Stimulated activated naive CD8-positive, alpha-beta T cell treated with anti-CD3 and anti-CD28 coated beads, Interleukin-15, amount 100 ng/mL, for 72 hours (primary cell): Measurements from ENCODE around the gene NRXN3.
A peak's percentile ranks its signal among the peaks of the same experiment; 100 is the strongest.

ENCODE experiments used
- ATAC-seq: fragments of 150-1000 bp; cut with Tn5 transposase; 2 replicates; pipeline ENCODE4 v1.10.0; 2021; ENCODE audit warnings: mild to moderate bottlenecking, moderate library complexity
- DNase-seq, 2 donors: peaks; one replicate each; pipeline ENCODE4 v3.0.0; 2021 to 2022
- H3K27ac Mint-ChIP-seq, 2 donors: one replicate each; pipeline ENCODE4 v1.8.0; 2022; ENCODE audit warnings: mild to moderate bottlenecking in 2 of 2, mixed read lengths in 2 of 2, moderate library complexity in 2 of 2
- H3K27me3 Mint-ChIP-seq: one replicate; pipeline ENCODE4 v1.8.0; 2022; ENCODE audit warnings: mixed read lengths
- H3K4me1 Mint-ChIP-seq: one replicate; pipeline ENCODE4 v1.8.0; 2022; ENCODE audit warnings: mild to moderate bottlenecking, mixed read lengths
- H3K4me3 Mint-ChIP-seq, 2 donors: one replicate each; pipeline ENCODE4 v1.8.0; 2022; ENCODE audit warnings: mild to moderate bottlenecking in 2 of 2, mixed read lengths in 2 of 2, moderate library complexity in 1 of 2
- H3K9me3 Mint-ChIP-seq, 2 donors: one replicate each; pipeline ENCODE4 v1.8.0; 2022; ENCODE audit warnings: mixed read lengths in 2 of 2

NRXN3 gene

DNA sequence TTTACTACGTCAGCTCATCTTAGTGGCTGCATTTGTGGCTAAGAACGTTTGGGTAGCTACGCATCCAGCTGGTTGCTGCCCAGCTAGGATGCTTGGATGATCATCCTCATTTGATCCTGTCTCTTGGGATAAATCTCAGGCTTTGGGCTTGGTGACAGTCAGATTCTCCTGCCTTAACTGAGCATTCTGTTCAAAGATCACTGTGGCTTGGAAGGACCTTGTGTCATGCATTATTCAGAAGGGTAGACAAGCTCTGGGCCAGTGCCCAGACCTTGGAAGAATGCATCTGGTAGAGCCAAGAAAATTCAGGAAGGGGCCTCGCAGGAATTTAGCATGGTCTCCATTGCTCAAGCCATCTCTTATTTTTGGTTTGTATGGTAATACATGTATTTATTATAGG is 188.4 kb downstream of the NRXN3 start:
- Mint-ChIP-seq H3K27ac (no peak overlapping the region), H3K27me3 (peaks cover 18% of the 10 kb centered on the region), H3K4me1 (no peaks in the 10 kb centered on the region), H3K4me3 (no peak overlapping the region), H3K9me3 (peaks cover 4 to 7% of the 10 kb centered on the region in 2 donors)
- DNase-seq (no peak), ATAC-seq (no peak)

DNA sequence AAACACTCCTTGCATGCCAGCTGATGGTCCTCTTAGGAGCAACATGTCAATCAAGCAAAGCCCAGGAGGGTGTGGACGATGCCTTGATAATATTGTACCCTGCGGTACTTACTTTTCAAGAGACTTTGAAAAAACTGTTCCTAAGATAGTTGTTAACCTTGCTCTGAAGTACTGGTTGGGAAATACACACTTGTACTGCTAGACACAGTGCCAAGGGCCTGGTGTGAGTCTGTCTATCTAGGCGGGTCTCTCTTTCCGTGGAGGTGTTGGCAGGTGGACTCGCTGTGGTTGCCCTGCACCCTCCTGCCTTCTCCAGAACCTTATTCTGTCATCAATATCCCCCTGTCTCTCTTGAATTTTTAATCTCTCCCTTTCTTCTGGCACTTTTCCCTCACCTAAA is 189.4 kb downstream of the NRXN3 start:
- no peak overlapping the region for H3K27ac Mint-ChIP-seq
- ATAC-seq, result no peak
- H3K4me3 Mint-ChIP-seq, result no peak overlapping the region
- DNase-seq, result no peak
- H3K4me1 Mint-ChIP-seq, result no peaks in the 10 kb centered on the region
- peaks cover 18% of the 10 kb centered on the region for H3K27me3 Mint-ChIP-seq
- peaks cover 4 to 7% of the 10 kb centered on the region in 2 donors for H3K9me3 Mint-ChIP-seq

DNA sequence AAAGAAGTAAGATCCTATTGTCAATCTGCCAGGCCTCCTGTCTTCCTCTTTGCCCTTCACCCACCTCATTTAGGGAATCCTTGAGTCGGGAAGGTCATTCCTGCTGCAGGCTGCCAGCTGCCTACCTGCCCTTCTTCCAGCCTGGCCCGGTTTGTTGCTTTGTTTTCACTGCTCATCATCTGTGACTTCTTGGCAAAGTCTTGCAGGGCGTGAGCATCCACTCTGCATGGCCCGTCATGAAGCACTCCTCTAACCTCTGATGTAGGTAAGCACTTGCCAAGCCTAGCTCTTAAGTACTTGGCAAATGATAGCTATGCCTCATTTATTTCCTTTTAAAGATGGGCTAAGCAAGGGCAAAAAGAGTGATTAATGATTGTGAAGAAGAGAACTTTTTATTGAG is 192.8 kb downstream of the NRXN3 start:
- no peak for ATAC-seq
- Mint-ChIP-seq H3K9me3 (peaks cover 0 to 7% of the 10 kb centered on the region in 2 donors), H3K4me3 (no peak overlapping the region), H3K27ac (no peak overlapping the region), H3K27me3 (peaks cover 8% of the 10 kb centered on the region), H3K4me1 (no peaks in the 10 kb centered on the region)
- DNase-seq, result no peak

DNA sequence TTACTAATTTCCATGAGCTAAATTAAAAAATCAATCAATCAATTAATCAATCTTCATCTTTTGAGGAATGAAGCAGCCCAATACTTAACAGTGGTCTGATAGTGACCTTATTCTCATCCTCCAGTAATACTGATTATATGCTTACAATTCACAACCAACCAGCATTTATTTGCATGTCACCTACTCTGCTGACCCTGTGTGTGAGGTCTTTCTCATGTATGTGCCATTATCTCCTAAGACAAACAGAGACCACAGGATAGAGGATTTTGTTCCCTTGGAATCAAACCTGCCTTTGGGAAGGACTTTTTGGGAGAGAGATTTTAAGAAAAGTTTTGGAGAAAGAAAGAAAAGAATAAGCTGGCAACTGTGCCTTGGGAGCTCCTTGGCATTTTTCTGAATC is 197.2 kb downstream of the NRXN3 start:
- peaks cover 12% of the 10 kb centered on the region for H3K27me3 Mint-ChIP-seq
- H3K4me3 Mint-ChIP-seq, result no peak overlapping the region
- DNase-seq (no peak), ATAC-seq (no peak)
- H3K9me3 Mint-ChIP-seq, result peaks cover 0 to 7% of the 10 kb centered on the region in 2 donors
- H3K27ac Mint-ChIP-seq, result no peak overlapping the region
- H3K4me1 Mint-ChIP-seq, result no peaks in the 10 kb centered on the region

DNA sequence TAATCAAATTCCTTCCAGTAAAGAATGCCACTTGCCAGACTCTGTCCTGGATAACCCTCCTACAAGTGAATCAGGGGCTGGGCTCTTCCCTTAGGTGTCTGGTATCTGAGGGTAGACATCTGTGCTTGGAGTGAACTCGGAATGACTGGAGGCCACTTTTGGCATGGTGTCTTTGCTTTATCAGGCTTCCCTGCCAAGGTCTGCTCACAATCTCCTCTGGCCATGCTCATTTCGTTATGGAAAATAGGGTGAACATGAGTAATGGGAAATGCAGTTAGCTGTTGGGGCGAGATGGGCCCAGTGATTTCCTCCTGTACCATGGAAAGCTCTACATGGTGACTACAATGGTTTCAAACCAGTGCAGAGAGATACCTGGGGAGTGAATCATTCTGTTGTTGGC is 212.9 kb downstream of the NRXN3 start:
- no peaks in the 10 kb centered on the region for H3K27me3 Mint-ChIP-seq
- no peaks in the 10 kb centered on the region for H3K4me1 Mint-ChIP-seq
- no peak for ATAC-seq
- H3K9me3 Mint-ChIP-seq, result peaks cover 0 to 5% of the 10 kb centered on the region in 2 donors
- H3K4me3 Mint-ChIP-seq, result no peak overlapping the region
- no peak overlapping the region for H3K27ac Mint-ChIP-seq
- DNase-seq, result no peak

DNA sequence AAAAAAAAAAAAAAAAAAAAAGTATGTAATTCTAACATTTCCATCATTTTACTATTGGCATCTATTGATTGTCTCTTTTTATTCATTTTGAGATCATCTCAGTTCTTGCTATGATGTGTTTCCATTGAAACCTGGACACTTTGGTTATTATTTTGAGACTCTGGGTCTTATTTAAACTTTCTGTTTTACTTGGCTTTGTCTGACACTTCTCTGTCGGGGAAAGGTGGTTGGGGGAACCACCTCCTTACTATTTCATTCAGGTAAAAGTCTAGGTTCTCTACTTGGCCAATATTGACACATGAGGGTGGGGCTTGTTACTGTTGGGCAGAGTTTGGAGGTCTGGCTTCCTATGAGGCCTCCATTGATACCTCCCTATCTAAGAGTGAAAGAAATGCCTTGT is 228.0 kb downstream of the NRXN3 start:
- peaks cover 1% of the 10 kb centered on the region for H3K27me3 Mint-ChIP-seq
- no peak for ATAC-seq
- DNase-seq, result no peak
- no peak overlapping the region for H3K4me3 Mint-ChIP-seq
- H3K27ac Mint-ChIP-seq, result no peak overlapping the region
- H3K4me1 Mint-ChIP-seq, result peaks cover 4% of the 10 kb centered on the region
- peaks cover 4 to 7% of the 10 kb centered on the region in 2 donors for H3K9me3 Mint-ChIP-seq

DNA sequence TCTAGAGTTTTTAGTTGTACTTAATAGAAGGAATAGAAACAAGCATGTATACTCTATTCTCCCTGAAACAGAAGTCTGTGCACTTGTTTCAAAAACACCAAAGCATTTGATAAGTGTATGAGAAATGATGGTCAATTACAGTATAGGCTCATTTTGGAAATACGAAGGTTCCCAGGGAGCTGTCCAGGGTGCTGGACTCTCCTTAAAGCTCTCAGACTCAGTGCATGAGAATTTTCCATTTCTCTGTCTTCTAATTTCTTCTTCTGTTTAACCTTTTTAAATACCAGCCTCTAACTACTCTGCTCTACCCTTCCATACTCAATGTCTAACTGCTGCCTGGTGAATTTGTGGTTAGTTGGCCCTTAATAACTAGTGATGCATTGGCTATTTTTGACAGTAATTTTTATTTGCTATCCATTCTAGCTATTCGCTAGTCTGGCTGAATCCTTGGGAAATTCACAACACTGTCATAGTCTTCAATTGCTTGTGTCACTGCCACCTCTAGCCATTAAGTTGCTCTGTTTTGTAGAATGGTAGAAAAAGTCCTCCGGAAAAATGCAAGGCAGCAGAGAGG is 229.2 kb downstream of the NRXN3 start:
- no peak overlapping the region for H3K27ac Mint-ChIP-seq
- peaks cover 4 to 7% of the 10 kb centered on the region in 2 donors for H3K9me3 Mint-ChIP-seq
- peaks cover 6% of the 10 kb centered on the region for H3K4me1 Mint-ChIP-seq
- H3K27me3 Mint-ChIP-seq, result peaks cover 13% of the 10 kb centered on the region
- no peak for DNase-seq
- no peak for ATAC-seq
- H3K4me3 Mint-ChIP-seq, result no peak overlapping the region

DNA sequence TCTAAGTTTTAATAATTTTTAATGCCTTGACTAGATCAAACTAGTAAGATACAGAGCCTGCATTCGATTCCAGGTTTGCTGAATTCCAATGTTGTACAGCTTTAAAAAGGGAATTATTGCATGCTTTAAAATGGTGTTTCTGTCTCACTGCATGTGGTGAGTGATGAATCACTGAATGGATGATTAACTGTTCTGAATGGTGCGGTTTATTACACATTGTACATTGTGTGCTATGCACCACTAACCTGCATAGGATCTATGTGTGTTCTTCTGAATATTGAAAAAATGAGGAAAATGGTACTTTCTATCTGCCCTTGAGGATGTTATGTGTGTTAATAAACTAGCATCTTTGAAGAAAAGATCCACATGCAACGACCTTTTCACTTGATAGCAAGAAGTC is 231.7 kb downstream of the NRXN3 start:
- H3K27me3 Mint-ChIP-seq, result peaks cover 19% of the 10 kb centered on the region
- DNase-seq, result no peak
- H3K4me1 Mint-ChIP-seq, result peaks cover 6% of the 10 kb centered on the region
- H3K27ac Mint-ChIP-seq, result no peak overlapping the region
- no peak overlapping the region for H3K4me3 Mint-ChIP-seq
- H3K9me3 Mint-ChIP-seq, result peaks cover 4 to 14% of the 10 kb centered on the region in 2 donors
- no peak for ATAC-seq

DNA sequence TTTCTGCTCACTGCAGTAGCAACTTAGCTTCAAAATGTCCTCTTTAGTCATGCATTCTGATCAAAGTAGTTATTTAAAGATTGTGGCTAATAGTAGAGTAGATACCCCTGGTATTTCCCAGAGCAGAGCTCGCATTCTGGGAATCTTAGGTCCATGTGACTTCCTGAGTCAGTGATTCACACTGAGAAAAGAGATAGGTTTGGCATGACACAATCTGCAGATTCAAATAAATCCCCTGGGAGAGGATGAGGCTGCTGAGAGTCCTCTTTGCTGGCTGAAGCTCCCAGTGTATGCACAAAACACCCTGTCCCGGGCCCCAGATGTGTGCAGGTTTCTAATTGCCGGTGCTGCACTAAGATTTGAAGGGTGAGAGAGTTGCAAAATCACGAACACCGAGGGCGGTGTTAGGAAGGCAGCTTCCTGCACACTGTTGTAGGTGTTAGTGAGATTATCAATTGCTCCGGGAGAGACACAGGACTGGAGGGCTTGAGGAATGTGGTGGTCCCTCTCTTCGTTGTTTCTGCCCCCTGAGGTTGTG is 233.2 kb downstream of the NRXN3 start:
- ATAC-seq, result peak; percentile 35
- Mint-ChIP-seq H3K4me1 (peaks cover 6% of the 10 kb centered on the region), H3K9me3 (peaks cover 4 to 21% of the 10 kb centered on the region in 2 donors), H3K4me3 (no peak overlapping the region), H3K27me3 (peaks cover 29% of the 10 kb centered on the region), H3K27ac (no peak overlapping the region)
- no peak for DNase-seq

DNA sequence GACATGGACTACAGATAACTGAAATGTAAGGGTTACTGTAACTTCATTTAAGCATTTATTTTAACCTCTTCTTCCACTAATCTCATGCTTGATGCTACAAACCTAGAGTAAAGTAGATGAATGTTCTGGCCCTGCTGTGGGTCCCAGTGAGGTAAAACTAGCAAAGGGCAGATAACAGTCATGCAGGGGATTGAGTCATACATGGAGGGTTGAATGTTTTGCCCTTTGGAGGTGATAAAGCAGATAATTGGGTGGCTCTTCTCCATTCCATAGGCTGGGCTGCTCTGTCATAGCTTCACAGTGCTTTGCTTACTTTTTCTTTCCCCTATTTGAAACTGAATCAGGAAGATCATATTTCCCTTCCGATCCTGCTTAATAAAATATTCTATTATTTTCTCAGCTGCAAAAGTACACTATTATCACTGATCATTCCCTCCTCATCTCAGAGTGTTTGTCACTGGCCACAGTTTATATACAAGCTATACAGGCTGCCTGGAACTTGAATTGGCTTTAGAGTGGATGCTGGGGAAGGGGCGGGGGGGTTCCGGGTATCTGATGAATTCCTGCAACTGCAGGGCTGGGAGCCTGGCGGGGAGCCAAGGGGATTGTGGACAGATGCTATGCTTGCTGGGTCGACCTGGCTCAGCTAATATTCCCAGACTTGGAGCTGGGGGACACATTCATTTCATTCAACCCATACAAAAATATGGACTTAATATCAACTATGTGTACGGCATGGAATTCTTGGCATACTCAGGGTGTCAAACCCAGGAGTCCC is 235.1 kb downstream of the NRXN3 start:
- no peak for DNase-seq
- H3K9me3 Mint-ChIP-seq, result peaks cover 0 to 20% of the 10 kb centered on the region in 2 donors
- H3K4me3 Mint-ChIP-seq, result no peak overlapping the region
- peaks cover 29% of the 10 kb centered on the region for H3K27me3 Mint-ChIP-seq
- H3K27ac Mint-ChIP-seq, result no peak overlapping the region
- ATAC-seq, result no peak
- H3K4me1 Mint-ChIP-seq, result peaks cover 6% of the 10 kb centered on the region

DNA sequence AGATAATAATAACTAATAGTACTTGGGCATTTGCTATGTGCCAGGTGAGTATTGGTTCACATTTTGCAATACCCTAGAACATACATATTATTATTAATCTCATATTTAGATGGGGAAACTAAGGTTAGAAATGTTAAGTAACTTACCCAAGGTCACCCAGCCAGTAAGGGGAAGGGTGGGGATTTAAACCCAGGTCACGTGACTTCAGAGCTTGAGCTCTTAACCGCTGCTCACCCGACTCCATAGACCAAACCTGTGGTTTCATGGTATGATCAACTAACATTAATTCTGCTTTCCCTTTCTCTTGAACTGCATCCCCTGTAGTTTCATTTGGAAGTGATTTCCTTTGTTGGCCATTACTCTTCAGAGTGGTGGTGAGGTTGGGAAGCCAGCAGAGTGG is 242.3 kb downstream of the NRXN3 start:
- no peak for DNase-seq
- H3K27ac Mint-ChIP-seq, result no peak overlapping the region
- no peak for ATAC-seq
- H3K4me3 Mint-ChIP-seq, result no peak overlapping the region
- H3K4me1 Mint-ChIP-seq, result no peaks in the 10 kb centered on the region
- peaks cover 0 to 25% of the 10 kb centered on the region in 2 donors for H3K9me3 Mint-ChIP-seq
- H3K27me3 Mint-ChIP-seq, result peaks cover 7% of the 10 kb centered on the region

DNA sequence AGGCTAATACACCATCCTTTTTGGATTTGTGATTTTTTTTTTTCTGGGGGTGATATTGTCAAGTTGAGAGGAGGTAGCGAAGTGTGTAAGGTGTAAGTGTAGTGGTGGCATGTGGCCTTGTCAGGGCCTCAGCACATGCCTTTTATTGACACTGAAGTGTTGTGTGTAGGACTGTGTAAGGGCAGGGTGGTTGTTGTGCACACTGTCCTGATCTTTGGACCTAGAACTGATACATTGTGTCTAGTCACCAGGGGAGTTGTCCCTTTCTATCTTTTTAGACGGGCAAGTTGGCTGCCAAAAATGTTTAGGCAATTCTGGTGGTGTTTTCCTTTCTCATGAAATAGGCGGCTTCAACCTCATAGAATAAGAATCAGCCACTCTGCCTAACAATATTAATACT is 244.0 kb downstream of the NRXN3 start:
- Mint-ChIP-seq H3K9me3 (peaks cover 0 to 20% of the 10 kb centered on the region in 2 donors), H3K4me1 (no peaks in the 10 kb centered on the region), H3K27ac (no peak overlapping the region), H3K27me3 (no peaks in the 10 kb centered on the region), H3K4me3 (no peak overlapping the region)
- no peak for ATAC-seq
- DNase-seq, result no peak

DNA sequence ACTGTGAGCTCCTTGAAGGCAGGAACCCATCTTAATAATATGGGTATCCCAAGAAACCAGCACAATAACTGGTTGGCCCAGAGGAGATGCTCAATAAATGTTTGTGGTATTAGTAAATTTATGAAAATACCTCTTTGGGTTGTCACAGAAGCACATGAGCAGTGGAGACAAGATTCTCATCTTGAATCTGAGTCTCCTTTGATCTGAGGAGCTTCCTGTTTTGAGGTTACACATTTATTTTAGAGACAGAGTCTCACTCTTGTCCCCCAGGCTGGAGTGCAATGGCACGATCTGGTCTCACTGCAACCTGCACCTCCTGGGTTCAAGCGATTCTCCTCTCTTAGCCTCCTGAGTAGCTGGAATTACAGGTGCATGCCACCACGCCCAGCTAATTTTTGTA is 247.4 kb downstream of the NRXN3 start:
- Mint-ChIP-seq H3K4me1 (no peaks in the 10 kb centered on the region), H3K27ac (no peak overlapping the region), H3K4me3 (no peak overlapping the region), H3K27me3 (no peaks in the 10 kb centered on the region), H3K9me3 (peaks cover 0 to 11% of the 10 kb centered on the region in 2 donors)
- ATAC-seq (no peak), DNase-seq (no peak)

DNA sequence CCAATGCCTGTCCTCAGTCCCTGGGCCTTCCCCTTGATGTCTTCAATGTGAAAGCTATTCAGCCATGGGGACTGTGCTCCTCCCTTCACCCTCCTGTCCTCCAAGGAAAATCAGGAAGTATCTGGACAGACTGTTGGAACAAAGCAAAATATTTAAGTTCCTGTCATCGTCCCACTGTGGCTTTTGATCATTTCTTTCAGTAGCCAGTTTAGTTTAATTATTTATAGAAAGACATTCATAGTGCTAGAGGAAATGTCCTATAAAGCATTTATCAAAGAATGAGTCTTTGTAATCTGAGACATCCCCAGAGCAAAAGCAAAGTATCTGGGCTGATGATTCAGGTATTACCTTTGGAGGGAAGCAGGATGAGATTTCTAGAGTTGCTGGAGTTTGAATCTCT is 254.1 kb downstream of the NRXN3 start:
- Mint-ChIP-seq H3K27ac (no peak overlapping the region), H3K27me3 (peaks cover 10% of the 10 kb centered on the region), H3K4me3 (no peak overlapping the region), H3K9me3 (no peaks in the 10 kb centered on the region), H3K4me1 (no peaks in the 10 kb centered on the region)
- ATAC-seq, result no peak
- no peak for DNase-seq

DNA sequence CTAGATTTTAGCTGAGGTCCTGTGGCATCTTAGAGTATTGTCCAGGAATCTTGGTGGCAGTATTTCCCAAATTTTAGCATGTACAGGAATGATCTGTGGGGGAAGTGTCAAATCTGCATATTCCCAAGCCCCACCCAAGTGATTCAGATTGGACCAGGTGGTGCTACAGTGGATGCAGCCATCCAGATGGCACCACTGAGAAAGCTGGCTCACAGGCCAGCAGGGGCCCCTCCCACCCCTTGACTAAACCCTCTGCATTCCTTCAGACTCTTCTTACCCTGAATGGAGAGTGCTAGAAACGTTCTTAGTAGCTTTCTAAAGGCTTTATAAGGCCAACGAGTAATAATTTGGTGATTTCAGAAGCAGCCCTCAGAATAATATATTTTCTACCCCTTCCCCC is 255.2 kb downstream of the NRXN3 start:
- Mint-ChIP-seq H3K27me3 (peaks cover 10% of the 10 kb centered on the region), H3K27ac (no peak overlapping the region), H3K9me3 (no peaks in the 10 kb centered on the region), H3K4me1 (no peaks in the 10 kb centered on the region), H3K4me3 (no peak overlapping the region)
- ATAC-seq (no peak), DNase-seq (no peak)

DNA sequence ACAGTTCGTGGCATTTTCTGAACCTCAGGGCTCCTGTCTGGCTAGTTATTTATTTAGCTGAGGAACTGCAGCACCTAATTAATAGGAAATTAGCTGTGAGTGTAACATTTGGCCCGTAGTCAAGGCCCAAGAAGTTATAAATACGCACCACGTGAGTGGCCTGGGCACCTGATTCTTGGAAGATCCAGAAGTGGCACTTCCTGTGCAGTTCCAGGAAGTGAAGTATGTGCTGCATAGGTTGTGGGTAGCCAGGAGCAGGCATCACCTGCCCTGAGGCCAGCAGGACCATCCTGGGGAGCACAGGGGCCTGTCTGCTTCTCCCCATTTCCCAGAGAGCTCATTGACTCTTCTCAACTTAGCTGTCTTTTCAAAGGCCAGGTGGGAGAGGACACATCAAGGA is 255.6 kb downstream of the NRXN3 start:
- DNase-seq (no peak), ATAC-seq (no peak)
- peaks cover 10% of the 10 kb centered on the region for H3K27me3 Mint-ChIP-seq
- H3K27ac Mint-ChIP-seq, result no peak overlapping the region
- no peak overlapping the region for H3K4me3 Mint-ChIP-seq
- no peaks in the 10 kb centered on the region for H3K4me1 Mint-ChIP-seq
- no peaks in the 10 kb centered on the region for H3K9me3 Mint-ChIP-seq
